MCF 10A (cell line): ENCODE data around the gene PUS1. TPM values are rescaled to one million over a fixed set of nuclear protein-coding genes. Genes with fewer than 3 reads are reported as not detected.
A peak's percentile ranks its signal among the peaks of the same experiment; 100 is the strongest.

Experiments
- BruUV-seq: library from RNA; stranded (reverse); fragments of 400-500 nt; replicated peaks from 2 replicates; lab custom pipeline; 2021; lab: Mats Ljungman, UMichigan
- CTCF ChIA-PET: fragments of 300-600 bp; sonication (Branson Sonifier 250); formaldehyde crosslinking; extraction: SDS; loops from one replicate; lab custom pipeline; 2021; ENCODE audit warnings: antibody characterized with exemption, inconsistent platforms; lab: Yijun Ruan, JAX
- POLR2A ChIA-PET: fragments of 300-600, 350-650 bp; sonication (Branson Sonifier 250); formaldehyde crosslinking; extraction: SDS; loops from one replicate; lab custom pipeline; 2020; ENCODE audit warnings: antibody characterized with exemption, inconsistent platforms; lab: Yijun Ruan, JAX
- DNase-seq: peaks from one replicate; pipeline ENCODE4 v3.0.0-alpha.2; 2018; ENCODE audit not compliant: unreplicated experiment
- H3K27ac Mint-ChIP-seq: one replicate; pipeline ENCODE4 v1.8.0; 2022; ENCODE audit warnings: mild to moderate bottlenecking, low read depth, mixed read lengths; ENCODE audit not compliant: unreplicated experiment
- H3K27me3 Mint-ChIP-seq: one replicate; pipeline ENCODE4 v1.8.0; 2022; ENCODE audit warnings: mixed read lengths; ENCODE audit not compliant: insufficient read depth, unreplicated experiment
- H3K36me3 Mint-ChIP-seq: one replicate; pipeline ENCODE4 v1.8.0; 2022; ENCODE audit warnings: mild to moderate bottlenecking, moderate library complexity, mixed read lengths; ENCODE audit not compliant: insufficient read depth, unreplicated experiment
- H3K4me1 Mint-ChIP-seq: one replicate; pipeline ENCODE4 v1.8.0; 2022; ENCODE audit warnings: mixed read lengths; ENCODE audit not compliant: insufficient read depth, unreplicated experiment
- H3K4me3 Mint-ChIP-seq: one replicate; pipeline ENCODE4 v1.8.0; 2022; ENCODE audit warnings: mild to moderate bottlenecking, moderate library complexity, mixed read lengths; ENCODE audit not compliant: unreplicated experiment
- H3K9me3 Mint-ChIP-seq: one replicate; pipeline ENCODE4 v1.8.0; 2022; ENCODE audit warnings: mixed read lengths; ENCODE audit not compliant: unreplicated experiment
- intact Hi-C: fragments of 100-400 bp; cut with micrococcal nuclease; formaldehyde crosslinking; loops from 2 replicates; pipeline ENCODE4 v1.14.1; 2022
- total RNA-seq: library from RNA; stranded (reverse); gene quantifications from 2 replicates; pipeline ENCODE4 v1.2.3, GENCODE V29; 2022
- TF ChIP-seq, protein P1 (sequence below): fragments of 200-600 bp; IDR thresholded peaks from one replicate; pipeline ENCODE4 v1.8.0; 2022; ENCODE audit warnings: antibody characterized with exemption, mild to moderate bottlenecking; ENCODE audit not compliant: unreplicated experiment

PUS1 gene
- total RNA-seq, 1 experiment from 2014 or later, result 72.3 TPM

DNA sequence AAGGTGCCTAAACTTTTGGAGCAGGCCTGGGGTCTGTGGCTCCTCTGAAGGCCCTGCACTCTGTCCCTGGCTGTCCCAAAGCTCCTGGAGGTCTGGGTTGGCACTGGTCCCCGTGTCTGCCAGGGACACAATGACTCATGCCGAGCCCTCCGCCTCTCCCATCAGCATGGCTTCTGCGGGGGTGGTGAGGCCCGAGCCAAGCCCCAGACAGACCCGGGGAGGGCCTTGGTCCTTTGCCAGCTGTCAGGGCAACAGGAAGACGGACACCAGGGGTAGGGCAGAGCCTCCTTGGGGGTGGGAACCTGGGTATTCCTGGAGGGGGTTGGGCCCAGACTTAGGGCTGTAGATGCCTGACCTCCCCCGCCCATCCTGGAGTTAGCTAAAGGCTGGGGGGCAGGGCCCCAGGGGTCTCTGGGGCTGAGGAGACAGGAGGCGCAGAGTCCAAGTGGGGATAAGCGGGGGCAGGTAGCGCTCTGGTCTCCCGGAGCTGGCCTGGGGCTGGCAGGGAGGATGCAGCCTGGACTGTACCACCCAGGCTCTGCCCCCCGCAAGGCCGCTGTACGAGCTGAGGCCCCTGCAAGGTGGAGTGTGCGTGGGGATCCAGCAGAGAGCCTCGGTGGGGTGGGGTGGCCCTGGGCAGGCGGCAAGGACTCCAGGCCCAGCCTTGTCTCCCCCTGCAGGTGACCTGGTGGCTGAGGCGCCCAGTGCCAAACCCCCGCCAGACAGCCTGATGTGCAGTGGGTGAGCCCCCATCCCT is 16.4 kb upstream of the PUS1 start:
- ChIA-PET POLR2A (no interaction called here), CTCF (no interaction called here)
- Mint-ChIP-seq H3K27ac (no peak overlapping the region), H3K9me3 (no peaks in the 10 kb centered on the region), H3K36me3 (peaks cover 50% of the 10 kb centered on the region), H3K27me3 (no peaks in the 10 kb centered on the region), H3K4me1 (peaks cover 9% of the 10 kb centered on the region), H3K4me3 (no peak overlapping the region)
- DNase-seq, result peak; percentile 90
- intact Hi-C loops, result no loop called here
- no TSS peak for BruUV-seq
- TF ChIP-seq, protein P1, sequence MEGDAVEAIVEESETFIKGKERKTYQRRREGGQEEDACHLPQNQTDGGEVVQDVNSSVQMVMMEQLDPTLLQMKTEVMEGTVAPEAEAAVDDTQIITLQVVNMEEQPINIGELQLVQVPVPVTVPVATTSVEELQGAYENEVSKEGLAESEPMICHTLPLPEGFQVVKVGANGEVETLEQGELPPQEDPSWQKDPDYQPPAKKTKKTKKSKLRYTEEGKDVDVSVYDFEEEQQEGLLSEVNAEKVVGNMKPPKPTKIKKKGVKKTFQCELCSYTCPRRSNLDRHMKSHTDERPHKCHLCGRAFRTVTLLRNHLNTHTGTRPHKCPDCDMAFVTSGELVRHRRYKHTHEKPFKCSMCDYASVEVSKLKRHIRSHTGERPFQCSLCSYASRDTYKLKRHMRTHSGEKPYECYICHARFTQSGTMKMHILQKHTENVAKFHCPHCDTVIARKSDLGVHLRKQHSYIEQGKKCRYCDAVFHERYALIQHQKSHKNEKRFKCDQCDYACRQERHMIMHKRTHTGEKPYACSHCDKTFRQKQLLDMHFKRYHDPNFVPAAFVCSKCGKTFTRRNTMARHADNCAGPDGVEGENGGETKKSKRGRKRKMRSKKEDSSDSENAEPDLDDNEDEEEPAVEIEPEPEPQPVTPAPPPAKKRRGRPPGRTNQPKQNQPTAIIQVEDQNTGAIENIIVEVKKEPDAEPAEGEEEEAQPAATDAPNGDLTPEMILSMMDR, result no peak

DNA sequence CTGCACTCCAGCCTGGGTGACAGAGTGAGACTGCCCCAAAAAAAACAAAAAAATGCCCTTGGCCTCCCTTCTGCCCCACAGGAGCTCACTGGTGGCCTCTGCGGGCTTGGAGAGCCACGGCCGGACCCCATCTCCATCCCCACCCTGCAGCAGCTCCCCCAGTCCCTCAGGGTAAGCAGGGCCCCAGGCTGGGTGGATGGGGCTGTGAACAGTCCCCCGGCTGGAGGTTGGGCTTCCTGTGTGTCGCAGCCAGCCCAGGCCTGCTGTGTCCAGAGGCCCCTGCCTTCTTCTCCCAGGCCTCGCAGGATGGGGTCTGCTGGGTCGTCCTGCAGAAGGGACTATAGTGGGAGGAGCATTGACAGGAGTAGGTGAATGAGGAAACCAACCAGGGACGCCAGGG is 15.4 kb upstream of the PUS1 start:
- BruUV-seq, result no TSS peak
- Mint-ChIP-seq H3K27ac (no peak overlapping the region), H3K27me3 (no peaks in the 10 kb centered on the region), H3K9me3 (no peaks in the 10 kb centered on the region), H3K36me3 (peaks cover 48% of the 10 kb centered on the region), H3K4me3 (no peak overlapping the region), H3K4me1 (peaks cover 9% of the 10 kb centered on the region)
- intact Hi-C loops, result no loop called here
- ChIA-PET CTCF (interaction anchor here (0.8 kb wide), 1 partner anchor 109 kb away, joined by 3 read pairs; no protein-coding TSS in a partner anchor), POLR2A (no interaction called here)
- DNase-seq, result no peak
- TF ChIP-seq, protein P1, result no peak

DNA sequence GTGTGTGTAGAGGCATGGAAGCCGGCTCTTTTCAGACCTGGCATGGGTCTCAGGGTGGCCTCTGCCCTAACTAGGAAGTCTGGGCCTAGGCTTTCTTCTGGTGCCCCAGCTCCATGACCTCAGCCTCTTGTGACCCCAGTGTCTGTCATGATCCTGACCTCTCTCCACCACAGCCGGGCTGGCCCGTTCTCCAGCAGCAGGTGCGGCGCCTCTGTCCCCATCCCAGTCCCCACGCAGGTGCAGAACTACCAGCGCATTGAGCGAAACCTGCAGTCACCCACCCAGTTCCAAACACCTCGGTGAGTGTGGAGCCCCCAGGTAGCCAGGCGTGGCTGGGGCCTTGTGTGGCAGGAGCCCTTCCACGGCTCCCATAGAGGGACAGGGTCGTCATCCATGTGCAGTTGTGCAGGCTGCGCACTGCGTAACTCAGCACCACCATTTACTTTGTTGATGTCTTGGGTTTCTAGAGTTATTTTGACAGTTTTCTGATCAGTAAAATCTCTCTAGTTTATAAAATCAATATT is 14.8 kb upstream of the PUS1 start:
- intact Hi-C loops, result no loop called here
- TF ChIP-seq, protein P1, result no peak
- POLR2A ChIA-PET, result no interaction called here
- H3K27me3 Mint-ChIP-seq, result no peaks in the 10 kb centered on the region
- peaks cover 9% of the 10 kb centered on the region for H3K4me1 Mint-ChIP-seq
- no peak for DNase-seq
- no TSS peak for BruUV-seq
- CTCF ChIA-PET, result interaction anchor here (0.8 kb wide), 1 partner anchor 108 kb away, joined by 3 read pairs; no protein-coding TSS in a partner anchor
- H3K4me3 Mint-ChIP-seq, result no peak overlapping the region
- no peaks in the 10 kb centered on the region for H3K9me3 Mint-ChIP-seq
- no peak overlapping the region for H3K27ac Mint-ChIP-seq
- H3K36me3 Mint-ChIP-seq, result peaks cover 42% of the 10 kb centered on the region

DNA sequence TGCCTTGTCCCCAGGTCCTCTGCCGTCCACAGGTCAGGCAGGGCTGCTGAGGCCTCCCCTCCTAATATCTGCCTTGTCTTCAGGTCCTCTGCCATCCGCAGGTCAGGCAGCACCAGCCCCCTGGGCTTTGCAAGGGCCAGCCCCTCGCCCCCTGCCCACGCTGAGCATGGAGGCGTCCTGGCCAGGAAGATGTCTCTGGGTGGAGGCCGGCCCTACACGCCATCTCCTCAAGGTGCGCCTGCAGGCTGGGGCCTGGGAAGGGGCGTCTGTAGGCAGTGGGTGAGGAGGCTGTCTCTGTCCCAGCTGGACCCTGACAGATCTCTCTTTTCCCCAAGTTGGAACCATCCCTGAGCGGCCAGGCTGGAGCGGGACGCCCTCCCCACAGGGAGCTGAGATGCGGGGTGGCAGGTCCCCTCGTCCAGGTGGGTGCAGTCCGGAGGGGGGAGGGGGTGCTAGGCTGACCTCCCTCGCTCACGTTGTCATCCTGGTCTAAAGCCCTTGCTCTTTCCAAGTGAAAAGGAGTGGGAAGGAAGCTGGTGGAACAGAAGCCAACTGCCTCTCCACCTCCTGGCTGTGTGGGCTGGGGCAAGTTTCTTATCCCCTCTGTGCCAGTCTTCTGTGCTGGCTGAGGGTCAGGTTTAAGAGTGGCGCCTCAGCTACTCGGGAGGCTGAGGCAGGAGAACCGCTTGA is 13.9 kb upstream of the PUS1 start:
- Mint-ChIP-seq H3K27ac (no peak overlapping the region), H3K36me3 (peaks cover 45% of the 10 kb centered on the region), H3K4me1 (peaks cover 9% of the 10 kb centered on the region), H3K9me3 (no peaks in the 10 kb centered on the region), H3K27me3 (no peaks in the 10 kb centered on the region), H3K4me3 (no peak overlapping the region)
- intact Hi-C loops, result no loop called here
- no TSS peak for BruUV-seq
- CTCF ChIA-PET, result interaction anchor here (0.5 to 0.7 kb wide), 2 partner anchors 32 to 61 kb away, joined by 3 to 4 read pairs; no protein-coding TSS in a partner anchor
- DNase-seq, result no peak
- TF ChIP-seq, protein P1, result no peak
- POLR2A ChIA-PET, result no interaction called here
